ENCODE data around the gene PRKN. TPM values are rescaled to one million over a fixed set of nuclear protein-coding genes. Genes with fewer than 3 reads are reported as not detected.

PRKN gene
- total RNA-seq, 1 experiment from 2014 or later: not detected

- Histone ChIP-seq H3K27me3 (ENCODE audit: insufficient read depth, low read depth) (peaks cover 3% of the 10 kb centered on the region; the same call in 1 of the 2 replicates), H3K9me3 (ENCODE audit: insufficient read depth, low read depth) (no peaks in the 10 kb centered on the region), H3K9me2 (ENCODE audit: insufficient read depth) (no peaks in the 10 kb centered on the region), H2AFZ (no peak overlapping the region), H3K4me2 (no peak overlapping the region), H3F3A (ENCODE audit: insufficient read depth, low read depth) (no peaks in the 10 kb centered on the region), H3K4me3 (no peak overlapping the region), H3K4me1 (replicated peaks; ENCODE audit: insufficient read depth) (no peaks in the 10 kb centered on the region), H3K79me2 (ENCODE audit: low read depth) (no peaks in the 10 kb centered on the region), H3K27ac (no peak overlapping the region), H3K36me3 (ENCODE audit: low read depth) (no peaks in the 10 kb centered on the region), H4K20me1 (ENCODE audit: insufficient read depth) (no peaks in the 10 kb centered on the region)
- no TSS peak for BruUV-seq (replicated peaks)
- no peak for TF ChIP-seq CTCF (conservative IDR thresholded peaks at IDR 0.05)
- TF ChIP-seq EZH2 (IDR thresholded peaks at IDR 0.05; ENCODE audit: low read depth): no peak
- DNase-seq: no peak
- intact Hi-C loops (cut with micrococcal nuclease; ENCODE audit: unreplicated experiment): no loop called here
- POLR2A ChIA-PET (ENCODE audit: unreplicated experiment): no interaction called here
- CTCF ChIA-PET: no interaction called here
Observed at GRCh38 chr6:161636882-161637430, 1090.6 kb downstream of the PRKN start.

GRCh38 chr6:161635975-161636374, 1091.6 kb downstream of the PRKN start:
- H4K20me1 ChIP-seq (ENCODE audit: insufficient read depth): no peaks in the 10 kb centered on the region
- intact Hi-C loops (cut with micrococcal nuclease; ENCODE audit: unreplicated experiment): no loop called here
- POLR2A ChIA-PET (ENCODE audit: unreplicated experiment): no interaction called here
- DNase-seq: no peak
- no peak overlapping the region for H2AFZ ChIP-seq
- no peaks in the 10 kb centered on the region for H3K9me3 ChIP-seq (ENCODE audit: insufficient read depth, low read depth)
- no peaks in the 10 kb centered on the region for H3K4me1 ChIP-seq (replicated peaks; ENCODE audit: insufficient read depth)
- H3K79me2 ChIP-seq (ENCODE audit: low read depth): no peaks in the 10 kb centered on the region
- no peaks in the 10 kb centered on the region for H3K9me2 ChIP-seq (ENCODE audit: insufficient read depth)
- BruUV-seq (replicated peaks): no TSS peak
- H3K27me3 ChIP-seq (ENCODE audit: insufficient read depth, low read depth): peaks cover 3% of the 10 kb centered on the region; the same call in 1 of the 2 replicates
- H3K36me3 ChIP-seq (ENCODE audit: low read depth): no peaks in the 10 kb centered on the region
- TF ChIP-seq CTCF (conservative IDR thresholded peaks at IDR 0.05): no peak
- TF ChIP-seq EZH2 (IDR thresholded peaks at IDR 0.05; ENCODE audit: low read depth): no peak
- H3K4me3 ChIP-seq: no peak overlapping the region
- H3F3A ChIP-seq (ENCODE audit: insufficient read depth, low read depth): no peaks in the 10 kb centered on the region
- CTCF ChIA-PET: no interaction called here
- H3K27ac ChIP-seq: no peak overlapping the region
- H3K4me2 ChIP-seq: no peak overlapping the region

GRCh38 chr6:161634916-161635315, 1092.7 kb downstream of the PRKN start:
- Histone ChIP-seq H3F3A (ENCODE audit: insufficient read depth, low read depth) (no peaks in the 10 kb centered on the region), H3K9me3 (ENCODE audit: insufficient read depth, low read depth) (no peaks in the 10 kb centered on the region), H3K27me3 (ENCODE audit: insufficient read depth, low read depth) (peaks cover 3% of the 10 kb centered on the region; the same call in 1 of the 2 replicates), H3K4me3 (no peak overlapping the region), H3K79me2 (ENCODE audit: low read depth) (no peaks in the 10 kb centered on the region), H3K27ac (no peak overlapping the region), H3K36me3 (ENCODE audit: low read depth) (no peaks in the 10 kb centered on the region), H3K4me2 (no peak overlapping the region), H2AFZ (no peak overlapping the region), H3K9me2 (ENCODE audit: insufficient read depth) (no peaks in the 10 kb centered on the region), H3K4me1 (replicated peaks; ENCODE audit: insufficient read depth) (no peaks in the 10 kb centered on the region), H4K20me1 (ENCODE audit: insufficient read depth) (no peaks in the 10 kb centered on the region)
- TF ChIP-seq EZH2 (IDR thresholded peaks at IDR 0.05; ENCODE audit: low read depth): no peak
- no peak for TF ChIP-seq CTCF (conservative IDR thresholded peaks at IDR 0.05)
- intact Hi-C loops (cut with micrococcal nuclease; ENCODE audit: unreplicated experiment): no loop called here
- ChIA-PET CTCF (no interaction called here), POLR2A (ENCODE audit: unreplicated experiment) (no interaction called here)
- no peak for DNase-seq
- no TSS peak for BruUV-seq (replicated peaks)
